Endometrial microvascular endothelial cells (primary cell): ENCODE data around the gene C5orf63. TPM values are rescaled to one million over a fixed set of nuclear protein-coding genes. Genes with fewer than 3 reads are reported as not detected.
"Not testable (repeated sequence)": the region's sequence is repeated elsewhere in the genome, so short reads cannot be mapped to it uniquely, and the experiment has no call there.

Experiments used
- in situ Hi-C: cut with HindIII; loops from 2 replicates; pipeline ENCODE4 v1.10.0; 2017; ENCODE audit warnings: low sequenced_read_pairs, low pct_unique_long_range_greater_than_20kb; ENCODE audit errors: inconsistent ontology term
- total RNA-seq: library from RNA; depleted of rRNA; stranded (reverse); fragments of >200 nt; gene quantifications from one replicate; pipeline ENCODE4 v1.2.3, GENCODE V29; 2015; ENCODE audit errors: inconsistent ontology term

C5orf63 gene
- total RNA-seq, 1 donor from 2014 or later = 1.0 TPM

- in situ Hi-C loops = no loop called here
These were observed 4.1 kb upstream of the C5orf63 start for GRCh38 chr5:127077366-127077765.

- in situ Hi-C loops = no loop called here
These were observed 3.2 kb upstream of the C5orf63 start for GRCh38 chr5:127076315-127077129.

- in situ Hi-C loops = no loop called here
These were observed 1.2 kb upstream of the C5orf63 start for GRCh38 chr5:127074466-127074865.

- in situ Hi-C loops = no loop called here
These were observed 3.1 kb downstream of the C5orf63 start for GRCh38 chr5:127070243-127070642.

- in situ Hi-C loops = no loop called here
These were observed 4.6 kb downstream of the C5orf63 start for GRCh38 chr5:127068493-127069214.

GRCh38 chr5:127066721-127067120 is 6.6 kb downstream of the C5orf63 start:
- in situ Hi-C loops = no loop called here

GRCh38 chr5:127064253-127064840 is 9.0 kb downstream of the C5orf63 start:
- in situ Hi-C loops = no loop called here

GRCh38 chr5:127063257-127063913 is 9.9 kb downstream of the C5orf63 start:
- in situ Hi-C loops = no loop called here

- in situ Hi-C loops = no loop called here
These were observed 11.3 kb downstream of the C5orf63 start for GRCh38 chr5:127061956-127062355.

GRCh38 chr5:127061537-127061936 is 11.8 kb downstream of the C5orf63 start:
- in situ Hi-C loops = no loop called here

GRCh38 chr5:127060470-127060985 is 12.8 kb downstream of the C5orf63 start:
- in situ Hi-C loops = no loop called here

GRCh38 chr5:127056896-127057295 is 16.4 kb downstream of the C5orf63 start:
- in situ Hi-C loops = no loop called here

GRCh38 chr5:127055880-127056653 is 17.2 kb downstream of the C5orf63 start:
- in situ Hi-C loops = no loop called here

- in situ Hi-C loops = not testable (repeated sequence)
These were observed 19.8 kb downstream of the C5orf63 start for GRCh38 chr5:127053551-127053950.

GRCh38 chr5:127053049-127053448 is 20.3 kb downstream of the C5orf63 start:
- in situ Hi-C loops = no loop called here

- in situ Hi-C loops = no loop called here
These were observed 21.7 kb downstream of the C5orf63 start for GRCh38 chr5:127051591-127051990.

GRCh38 chr5:127046343-127047072 is 26.8 kb downstream of the C5orf63 start:
- in situ Hi-C loops = no loop called here

- in situ Hi-C loops = no loop called here
These were observed 30.7 kb downstream of the C5orf63 start for GRCh38 chr5:127042593-127042992.
